K562 (cell line): Measurements from ENCODE around the gene RAB6A.

Source experiments
- ETS1 ChIP-seq: conservative IDR thresholded peaks from 2 replicates; pipeline ENCODE4 v1.6.1; 2011; ENCODE audit warnings: low read depth, mild to moderate bottlenecking, low read length; ENCODE audit not compliant: control insufficient read depth
- HCFC1 ChIP-seq: IDR thresholded peaks from 2 replicates; pipeline ENCODE4 v1.6.1; 2012; ENCODE audit warnings: low read depth, low read length, improper control_type of control experiment
- MAX ChIP-seq: sonication (generic); formaldehyde crosslinking; IDR thresholded peaks from 2 replicates; pipeline ENCODE4 v1.9.0; 2022; ENCODE audit warnings: mild to moderate bottlenecking, missing genetic modification reagents
- NCOR1 ChIP-seq: fragments of 450-650 bp; IDR thresholded peaks from 2 replicates; pipeline ENCODE4 v1.6.1; 2016; ENCODE audit warnings: mild to moderate bottlenecking, moderate library complexity
- TCF15 ChIP-seq: fragments of 250-450 bp; sonication (Bioruptor Pico); IDR thresholded peaks from 2 replicates; pipeline ENCODE4 v1.8.0; 2022; ENCODE audit warnings: moderate library complexity, mild to moderate bottlenecking, inconsistent platforms
- YY1 ChIP-seq, 3 experiments: IDR thresholded peaks; 2 replicates each; pipeline ENCODE4 v1.6.1; 2011; ENCODE audit warnings: low read length in 2 of 3, mild to moderate bottlenecking in 2 of 3, moderate library complexity in 2 of 3, borderline replicate concordance in 1 of 3, control low read depth in 1 of 3, low read depth in 1 of 3; ENCODE audit not compliant: insufficient read depth in 3 of 3, insufficient replicate concordance in 2 of 3, control insufficient read depth in 1 of 3, insufficient read length in 1 of 3; ENCODE audit errors: extremely low read depth in 1 of 3

GRCh38 chr11:73810637-73811036 is 49.8 kb upstream of the RAB6A start:
- TF ChIP-seq NCOR1: no peak
- TF ChIP-seq YY1 (IDR thresholded peaks at IDR 0.05; ENCODE audit: borderline replicate concordance in 1 of 3, control insufficient read depth in 1 of 3, extremely low read depth in 1 of 3, insufficient read depth in 3 of 3, insufficient read length in 1 of 3, insufficient replicate concordance in 2 of 3, low read depth in 1 of 3, low read length in 2 of 3): no peak
- no peak for TF ChIP-seq HCFC1
- no peak for TF ChIP-seq ETS1
- TF ChIP-seq TCF15: no peak
- TF ChIP-seq MAX (CRISPR knock-in tag): no peak
